Suprapubic skin (tissue), 4 donors: Measurements from ENCODE around the gene TRAF7.

Source experiments
- POLR2A ChIP-seq, 2 donors: fragments of 450-650 bp; IDR thresholded peaks; one replicate each; pipeline ENCODE4 v1.6.1; 2017; ENCODE audit warnings: antibody characterized with exemption in 2 of 2, mild to moderate bottlenecking in 2 of 2, moderate library complexity in 2 of 2
- POLR2AphosphoS5 ChIP-seq, 3 donors: sonication (generic); formaldehyde crosslinking; IDR thresholded peaks; one replicate each; pipeline ENCODE4 v1.6.1; 2017; ENCODE audit warnings: antibody characterized with exemption in 3 of 3
- TF ChIP-seq, protein P1 (sequence below), 2 donors: fragments of 200-600 bp in 1 of 2; fragments of 450-650 bp in 1 of 2; sonication (generic) in 1 of 2; IDR thresholded peaks; one replicate each; pipeline ENCODE4 v1.5.1; 2016 to 2019; ENCODE audit warnings: antibody characterized with exemption in 2 of 2, mild to moderate bottlenecking in 1 of 2, moderate library complexity in 1 of 2

DNA sequence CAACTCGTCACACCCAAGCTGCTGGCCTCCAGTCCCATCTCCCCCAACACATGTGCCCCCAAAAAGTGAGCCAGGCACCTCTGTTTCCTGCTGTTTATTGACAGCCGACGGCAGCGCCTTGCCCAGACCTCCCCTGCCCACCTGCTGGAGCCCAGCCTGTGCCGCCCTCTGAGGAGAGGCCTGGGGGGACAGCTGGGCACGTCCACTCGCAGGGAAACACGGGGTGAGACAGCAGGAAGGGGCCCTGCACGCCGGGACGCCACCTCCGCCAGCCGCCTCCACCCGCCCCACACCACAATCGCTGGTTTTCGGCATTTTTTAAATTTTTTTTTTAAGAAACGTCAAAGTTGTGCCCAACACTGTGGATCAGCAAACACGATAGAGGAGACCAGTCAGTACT is 21.5 kb downstream of the TRAF7 start:
- TF ChIP-seq POLR2A (IDR thresholded peaks at IDR 0.05) (no peak), POLR2AphosphoS5 (IDR thresholded peaks at IDR 0.05) (no peak)
- TF ChIP-seq, protein P1, sequence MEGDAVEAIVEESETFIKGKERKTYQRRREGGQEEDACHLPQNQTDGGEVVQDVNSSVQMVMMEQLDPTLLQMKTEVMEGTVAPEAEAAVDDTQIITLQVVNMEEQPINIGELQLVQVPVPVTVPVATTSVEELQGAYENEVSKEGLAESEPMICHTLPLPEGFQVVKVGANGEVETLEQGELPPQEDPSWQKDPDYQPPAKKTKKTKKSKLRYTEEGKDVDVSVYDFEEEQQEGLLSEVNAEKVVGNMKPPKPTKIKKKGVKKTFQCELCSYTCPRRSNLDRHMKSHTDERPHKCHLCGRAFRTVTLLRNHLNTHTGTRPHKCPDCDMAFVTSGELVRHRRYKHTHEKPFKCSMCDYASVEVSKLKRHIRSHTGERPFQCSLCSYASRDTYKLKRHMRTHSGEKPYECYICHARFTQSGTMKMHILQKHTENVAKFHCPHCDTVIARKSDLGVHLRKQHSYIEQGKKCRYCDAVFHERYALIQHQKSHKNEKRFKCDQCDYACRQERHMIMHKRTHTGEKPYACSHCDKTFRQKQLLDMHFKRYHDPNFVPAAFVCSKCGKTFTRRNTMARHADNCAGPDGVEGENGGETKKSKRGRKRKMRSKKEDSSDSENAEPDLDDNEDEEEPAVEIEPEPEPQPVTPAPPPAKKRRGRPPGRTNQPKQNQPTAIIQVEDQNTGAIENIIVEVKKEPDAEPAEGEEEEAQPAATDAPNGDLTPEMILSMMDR (IDR thresholded peaks at IDR 0.05) = no peak
